ENCODE results near the gene MIA3.

DNA sequence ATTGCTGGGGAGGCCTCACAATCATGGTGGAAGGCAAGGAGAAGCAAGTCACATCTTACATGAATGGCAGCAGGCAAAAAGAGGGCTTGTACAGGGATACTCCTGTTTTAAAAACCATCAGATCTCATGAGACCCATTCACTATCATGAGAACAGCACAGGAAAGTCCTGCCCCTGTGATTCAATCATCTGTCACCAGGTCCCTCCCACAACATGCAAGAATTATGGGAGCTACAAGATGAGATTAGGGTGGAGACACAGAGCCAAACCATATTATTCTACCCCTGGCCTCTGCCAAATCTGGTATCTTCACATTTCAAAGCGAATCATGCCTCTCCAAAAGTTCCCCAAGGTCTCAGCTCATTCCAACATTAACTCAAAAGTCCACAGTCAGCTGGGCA lies 11.1 kb upstream of the MIA3 start:
- TF ChIP-seq, protein P1, sequence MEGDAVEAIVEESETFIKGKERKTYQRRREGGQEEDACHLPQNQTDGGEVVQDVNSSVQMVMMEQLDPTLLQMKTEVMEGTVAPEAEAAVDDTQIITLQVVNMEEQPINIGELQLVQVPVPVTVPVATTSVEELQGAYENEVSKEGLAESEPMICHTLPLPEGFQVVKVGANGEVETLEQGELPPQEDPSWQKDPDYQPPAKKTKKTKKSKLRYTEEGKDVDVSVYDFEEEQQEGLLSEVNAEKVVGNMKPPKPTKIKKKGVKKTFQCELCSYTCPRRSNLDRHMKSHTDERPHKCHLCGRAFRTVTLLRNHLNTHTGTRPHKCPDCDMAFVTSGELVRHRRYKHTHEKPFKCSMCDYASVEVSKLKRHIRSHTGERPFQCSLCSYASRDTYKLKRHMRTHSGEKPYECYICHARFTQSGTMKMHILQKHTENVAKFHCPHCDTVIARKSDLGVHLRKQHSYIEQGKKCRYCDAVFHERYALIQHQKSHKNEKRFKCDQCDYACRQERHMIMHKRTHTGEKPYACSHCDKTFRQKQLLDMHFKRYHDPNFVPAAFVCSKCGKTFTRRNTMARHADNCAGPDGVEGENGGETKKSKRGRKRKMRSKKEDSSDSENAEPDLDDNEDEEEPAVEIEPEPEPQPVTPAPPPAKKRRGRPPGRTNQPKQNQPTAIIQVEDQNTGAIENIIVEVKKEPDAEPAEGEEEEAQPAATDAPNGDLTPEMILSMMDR (IDR thresholded peaks at IDR 0.05): no peak
- TF ChIP-seq POLR2A (IDR thresholded peaks at IDR 0.05) (no peak), POLR2AphosphoS5 (IDR thresholded peaks at IDR 0.05) (no peak)

Data from prostate gland (tissue), 2 donors.